OCI-LY7 (cell line): Measurements from ENCODE around the gene MEIG1. TPM values are rescaled to one million over a fixed set of nuclear protein-coding genes. Genes with fewer than 3 reads are reported as not detected.
"Not testable (repeated sequence)": the region's sequence is repeated elsewhere in the genome, so short reads cannot be mapped to it uniquely, and the experiment has no call there.

Experiments
- BruUV-seq: library from RNA; stranded (reverse); fragments of 400-500 nt; replicated peaks from 2 replicates; lab custom pipeline; 2021; lab: Mats Ljungman, UMichigan
- CTCF ChIA-PET: fragments of 300-600 bp; sonication (Branson Sonifier 250); formaldehyde crosslinking; loops from one replicate; lab custom pipeline; 2022; ENCODE audit warnings: antibody characterized with exemption; ENCODE audit not compliant: unreplicated experiment; lab: Charles Lee
- POLR2A ChIA-PET: fragments of 300-600 bp; sonication (Branson Sonifier 250); formaldehyde crosslinking; loops from one replicate; lab custom pipeline; 2022; ENCODE audit warnings: antibody characterized with exemption; lab: Charles Lee
- DNase-seq: peaks from one replicate; pipeline ENCODE4 v3.0.0-alpha.2; 2015; ENCODE audit warnings: low spot score
- H2AFZ ChIP-seq: fragments of 200-600 bp; sonication (generic), shearing (Covaris generic); 2 replicates; pipeline ENCODE4 v1.6.1; 2014; ENCODE audit warnings: mild to moderate bottlenecking, antibody characterized with exemption, low read length, moderate library complexity
- H3K27ac ChIP-seq: fragments of 200-600 bp; sonication (generic); 2 replicates; pipeline ENCODE4 v1.5.1; 2014; ENCODE audit warnings: mixed run types, low read depth, mild to moderate bottlenecking, moderate library complexity, low read length, inconsistent platforms; ENCODE audit not compliant: poor library complexity, severe bottlenecking
- H3K36me3 ChIP-seq: fragments of 200-600 bp; sonication (generic); 2 replicates; pipeline ENCODE4 v1.6.1; 2014; ENCODE audit warnings: mild to moderate bottlenecking, antibody characterized with exemption, low read length, moderate library complexity, mixed read lengths; ENCODE audit not compliant: insufficient read depth
- H3K4me1 ChIP-seq: fragments of 200-600 bp; sonication (generic); 2 replicates; pipeline ENCODE4 v1.5.1; 2014; ENCODE audit warnings: mild to moderate bottlenecking, low read length; ENCODE audit not compliant: insufficient read depth, poor library complexity, severe bottlenecking
- H3K4me2 ChIP-seq: fragments of 200-600 bp; sonication (generic); 2 replicates; pipeline ENCODE4 v1.6.1; 2014; ENCODE audit warnings: mild to moderate bottlenecking, low read length
- H3K4me3 ChIP-seq: fragments of 200-600 bp; sonication (generic); 2 replicates; pipeline ENCODE4 v1.5.1; 2014; ENCODE audit warnings: mild to moderate bottlenecking, low read depth, low read length; ENCODE audit not compliant: poor library complexity, severe bottlenecking
- H3K79me2 ChIP-seq: fragments of 200-600 bp; sonication (generic); 2 replicates; pipeline ENCODE4 v1.6.1; 2016; ENCODE audit warnings: low read depth, mild to moderate bottlenecking, low read length, moderate library complexity, mixed read lengths; ENCODE audit not compliant: insufficient read depth
- H3K9me2 ChIP-seq: fragments of 200-600 bp; sonication (generic); 2 replicates; pipeline ENCODE4 v1.6.1; 2016; ENCODE audit warnings: mild to moderate bottlenecking, low read length, mixed read lengths; ENCODE audit not compliant: insufficient read depth
- H3K9me3 ChIP-seq: fragments of 200-600 bp; sonication (generic); 2 replicates; pipeline ENCODE4 v1.6.1; 2014; ENCODE audit warnings: mild to moderate bottlenecking, mixed run types, low read length, mixed read lengths
- H4K20me1 ChIP-seq: fragments of 200-600 bp; sonication (generic); 2 replicates; pipeline ENCODE4 v1.6.1; 2014; ENCODE audit warnings: mild to moderate bottlenecking, antibody characterized with exemption, low read length, moderate library complexity, mixed read lengths; ENCODE audit not compliant: insufficient read depth
- EZH2phosphoT487 ChIP-seq: fragments of 200-600 bp; sonication (generic); IDR thresholded peaks from 2 replicates; pipeline ENCODE4 v1.6.1; 2018; ENCODE audit warnings: low read depth, borderline replicate concordance, mild to moderate bottlenecking, mixed run types, antibody characterized with exemption, low read length, moderate library complexity, mixed read lengths
- intact Hi-C: fragments of 100-400 bp; cut with micrococcal nuclease; formaldehyde crosslinking; loops from one replicate; pipeline ENCODE4 v1.10.0; 2022; ENCODE audit not compliant: unreplicated experiment
- total RNA-seq, 2 experiments: library from RNA; depleted of rRNA in 1 of 2; stranded (reverse); fragments of >200 nt in 1 of 2; shearing (Covaris generic) in 1 of 2; gene quantifications; 2 replicates each; pipeline ENCODE4 v1.2.3, GENCODE V29; 2014 to 2022
- TF ChIP-seq, protein P1 (sequence below): fragments of 200-600 bp; sonication (generic); conservative IDR thresholded peaks from 2 replicates; pipeline ENCODE4 v1.5.1; 2014; ENCODE audit warnings: mild to moderate bottlenecking, antibody characterized with exemption, low read length, moderate library complexity, mixed read lengths

MEIG1 gene
- total RNA-seq, 2 experiments from 2014 or later = 1.1 to 2.7 TPM

DNA sequence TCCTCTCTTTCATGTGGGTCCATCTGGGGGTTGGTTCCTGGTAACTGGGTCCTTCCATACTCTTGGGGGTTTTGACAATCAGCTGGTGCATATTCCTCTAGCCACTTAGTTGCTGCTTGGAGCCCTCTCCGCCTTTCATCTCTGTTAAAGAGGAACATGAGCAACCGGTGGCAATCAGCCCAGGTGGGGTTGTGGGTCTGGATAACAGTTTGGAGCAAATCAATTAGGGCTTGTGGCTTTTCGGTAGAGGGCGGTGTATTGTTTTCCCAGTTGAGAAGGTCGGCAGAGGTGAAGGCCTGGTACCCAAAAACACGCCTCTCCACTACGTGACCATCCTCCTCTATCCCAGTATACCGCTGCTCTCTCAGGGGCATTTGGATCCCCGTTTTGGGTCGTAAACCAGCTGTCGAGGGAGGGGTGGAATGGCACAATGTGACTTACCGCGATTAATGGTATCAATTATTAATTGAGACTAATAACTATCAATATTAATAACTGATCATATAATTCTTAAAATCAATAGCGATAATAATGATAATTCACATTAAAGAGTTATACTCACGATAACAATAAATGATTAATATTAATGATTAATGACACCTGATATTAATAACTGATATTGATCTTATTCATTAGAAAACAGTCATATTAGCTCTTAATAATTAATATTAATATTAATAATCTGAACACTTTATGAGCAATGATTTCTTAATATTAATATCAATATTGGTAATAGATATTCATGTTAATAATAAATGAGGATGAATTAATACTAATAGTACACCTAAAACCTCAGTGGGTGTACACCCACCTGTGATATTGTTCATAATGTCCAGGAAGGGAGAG, 15.2 kb downstream of the MEIG1 start:
- intact Hi-C loops = loop anchor here (5.0 to 10.0 kb wide), 2 partner anchors 137 to 790 kb away; partner anchors contain the start of genes CDNF, HSPA14 and MSANTD7
- H3K4me3 ChIP-seq, H3K9me3 ChIP-seq, DNase-seq, H3K9me2 ChIP-seq, BruUV-seq, H2AFZ ChIP-seq, H3K36me3 ChIP-seq, H3K4me1 ChIP-seq, H3K79me2 ChIP-seq, H3K4me2 ChIP-seq, H4K20me1 ChIP-seq, H3K27ac ChIP-seq: not testable (repeated sequence)
- CTCF ChIA-PET = interaction anchor here (0.6 kb wide), 1 partner anchor 159 kb away, joined by 3 read pairs; no protein-coding TSS in a partner anchor
- POLR2A ChIA-PET = interaction anchor here (0.5 to 0.8 kb wide), 2 partner anchors 47 to 137 kb away, joined by 3 read pairs; partner anchors contain the start of genes CDNF, HSPA14 and MSANTD7

DNA sequence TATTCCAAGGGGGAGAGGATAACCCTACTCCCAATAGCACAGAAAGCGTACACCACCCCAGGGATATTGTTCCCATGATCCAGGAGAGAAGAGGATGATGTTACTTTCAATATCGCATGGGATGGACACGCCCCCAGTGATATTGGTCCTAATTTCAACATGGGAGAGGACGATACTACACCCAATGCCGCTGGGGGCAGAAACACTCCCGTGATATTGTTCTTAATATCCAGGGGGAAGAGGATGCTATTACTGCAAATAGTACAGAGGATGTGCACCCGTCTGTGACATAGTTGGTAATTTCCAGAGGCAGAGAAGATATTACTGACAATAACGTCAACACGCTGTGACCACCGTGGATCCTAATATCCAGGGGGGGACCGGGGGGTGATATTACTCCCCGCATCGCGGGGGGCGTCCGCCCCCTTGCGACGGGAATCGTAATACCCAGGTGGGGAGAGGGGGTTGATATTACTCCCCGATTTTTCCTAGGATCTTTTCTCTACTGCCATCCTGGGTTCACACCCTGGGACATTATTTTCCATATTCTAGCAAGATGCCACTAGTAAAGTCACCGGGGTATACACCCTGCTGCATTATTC, 16.6 kb downstream of the MEIG1 start:
- intact Hi-C loops = loop anchor here (5.0 to 10.0 kb wide), 2 partner anchors 132 to 791 kb away; no protein-coding TSS in a partner anchor

DNA sequence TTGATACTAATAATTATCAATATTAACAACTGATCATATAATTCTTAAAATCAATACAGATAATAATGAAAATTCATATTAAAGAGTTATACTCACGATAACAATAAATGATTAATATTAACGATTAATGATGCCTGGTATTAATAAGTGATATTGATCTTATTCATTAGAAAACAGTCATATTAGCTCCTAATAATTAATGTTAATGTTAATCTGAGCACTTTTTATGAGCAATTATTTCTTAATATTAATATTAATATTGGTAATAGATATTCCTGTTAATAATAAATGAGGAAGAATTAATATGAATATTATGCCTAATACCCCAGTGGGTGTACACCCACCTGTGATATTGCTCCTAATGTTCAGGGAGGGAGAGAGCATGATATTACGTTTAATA, 23.6 kb downstream of the MEIG1 start:
- Histone ChIP-seq H4K20me1 (no peaks in the 10 kb centered on the region), H3K27ac (no peak overlapping the region), H3K4me1 (no peaks in the 10 kb centered on the region), H2AFZ (no peak overlapping the region), H3K36me3 (no peaks in the 10 kb centered on the region), H3K9me2 (no peaks in the 10 kb centered on the region), H3K9me3 (no peaks in the 10 kb centered on the region), H3K4me3 (no peak overlapping the region), H3K4me2 (no peak overlapping the region), H3K79me2 (no peaks in the 10 kb centered on the region)
- ChIA-PET POLR2A (no interaction called here), CTCF (no interaction called here)
- intact Hi-C loops = no loop called here
- no TSS peak for BruUV-seq
- no peak for DNase-seq
- no peak for TF ChIP-seq EZH2phosphoT487
- TF ChIP-seq, protein P1, sequence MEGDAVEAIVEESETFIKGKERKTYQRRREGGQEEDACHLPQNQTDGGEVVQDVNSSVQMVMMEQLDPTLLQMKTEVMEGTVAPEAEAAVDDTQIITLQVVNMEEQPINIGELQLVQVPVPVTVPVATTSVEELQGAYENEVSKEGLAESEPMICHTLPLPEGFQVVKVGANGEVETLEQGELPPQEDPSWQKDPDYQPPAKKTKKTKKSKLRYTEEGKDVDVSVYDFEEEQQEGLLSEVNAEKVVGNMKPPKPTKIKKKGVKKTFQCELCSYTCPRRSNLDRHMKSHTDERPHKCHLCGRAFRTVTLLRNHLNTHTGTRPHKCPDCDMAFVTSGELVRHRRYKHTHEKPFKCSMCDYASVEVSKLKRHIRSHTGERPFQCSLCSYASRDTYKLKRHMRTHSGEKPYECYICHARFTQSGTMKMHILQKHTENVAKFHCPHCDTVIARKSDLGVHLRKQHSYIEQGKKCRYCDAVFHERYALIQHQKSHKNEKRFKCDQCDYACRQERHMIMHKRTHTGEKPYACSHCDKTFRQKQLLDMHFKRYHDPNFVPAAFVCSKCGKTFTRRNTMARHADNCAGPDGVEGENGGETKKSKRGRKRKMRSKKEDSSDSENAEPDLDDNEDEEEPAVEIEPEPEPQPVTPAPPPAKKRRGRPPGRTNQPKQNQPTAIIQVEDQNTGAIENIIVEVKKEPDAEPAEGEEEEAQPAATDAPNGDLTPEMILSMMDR = no peak

More for the DNA sequence above, 16.6 kb downstream of the MEIG1 start:
- Histone ChIP-seq H3K4me3 (no peak overlapping the region), H3K36me3 (no peaks in the 10 kb centered on the region), H2AFZ (no peak overlapping the region), H3K4me2 (no peak overlapping the region), H3K9me2 (no peaks in the 10 kb centered on the region), H3K4me1 (no peaks in the 10 kb centered on the region), H3K9me3 (no peaks in the 10 kb centered on the region), H4K20me1 (no peaks in the 10 kb centered on the region), H3K79me2 (no peaks in the 10 kb centered on the region), H3K27ac (no peak overlapping the region)
- BruUV-seq = no TSS peak
- ChIA-PET CTCF (no interaction called here), POLR2A (no interaction called here)
- no peak for DNase-seq
- TF ChIP-seq EZH2phosphoT487 = no peak
- TF ChIP-seq, protein P1 = peak; percentile 68

DNA sequence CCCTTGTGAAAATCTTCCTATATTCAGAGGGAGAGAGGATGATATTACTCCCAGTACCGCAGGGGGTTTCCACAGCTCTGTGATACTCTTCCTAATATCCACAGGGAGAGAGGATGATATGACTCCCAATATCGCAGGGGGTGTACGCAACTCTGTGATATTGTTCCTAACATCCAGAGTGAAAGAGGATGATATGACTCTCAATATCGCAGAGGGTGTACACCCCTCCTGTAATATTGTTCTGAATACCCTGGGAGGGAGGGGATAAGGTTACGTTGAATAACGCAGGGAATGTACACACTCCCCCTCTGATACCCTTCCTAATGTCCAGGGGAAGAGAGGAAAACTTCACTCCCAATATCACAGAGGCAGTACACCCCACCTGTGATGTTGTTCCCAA, 30.4 kb downstream of the MEIG1 start:
- H3K4me1 ChIP-seq, H3K9me3 ChIP-seq, CTCF ChIA-PET, H3K79me2 ChIP-seq, H3K36me3 ChIP-seq, H4K20me1 ChIP-seq, POLR2A ChIA-PET, H3K4me3 ChIP-seq, H2AFZ ChIP-seq, DNase-seq, H3K4me2 ChIP-seq, intact Hi-C loops, H3K9me2 ChIP-seq, H3K27ac ChIP-seq, BruUV-seq: not testable (repeated sequence)
